ENCODE measurements around the gene SUMF2. TPM values are rescaled to one million over a fixed set of nuclear protein-coding genes. Genes with fewer than 3 reads are reported as not detected.
"Not testable (repeated sequence)": the region's sequence is repeated elsewhere in the genome, so short reads cannot be mapped to it uniquely, and the experiment has no call there.

SUMF2 gene
- total RNA-seq, 1 experiment from 2014 or later, result 173 TPM

GRCh38 chr7:56063500-56063881, 595 bp upstream of the SUMF2 start:
- ChIA-PET POLR2A (interaction anchor here (1.2 to 6.5 kb wide), 2 partner anchors 10 to 12 kb away, joined by 5 to 64 read pairs; partner anchors contain the start of genes CCT6A and PSPH), CTCF (interaction anchor here (0.8 kb wide), 1 partner anchor 422 kb away, joined by 3 read pairs; no protein-coding TSS in a partner anchor), RAD21 (ENCODE audit: low non-redundant PET in 1 of 2, low total read pairs in 2 of 2, uncharacterized antibody in 2 of 2, unreplicated experiment in 2 of 2) (no interaction called here)
- Histone ChIP-seq H3K9ac (ENCODE audit: low read length) (peak overlapping the region; percentile 95), H3K9me2 (ENCODE audit: insufficient read depth) (no peaks in the 10 kb centered on the region), H2AFZ (ENCODE audit: low read depth, low read length, poor library complexity, severe bottlenecking) (no peak overlapping the region), H3K9me3 (ENCODE audit: control insufficient read depth in 1 of 2, insufficient read depth in 1 of 2, low read depth in 1 of 2, low read length in 2 of 2) (no peaks in the 10 kb centered on the region), H3K27ac (ENCODE audit: low read depth, low read length) (peak overlapping the region; percentile 98), H4K20me1 (ENCODE audit: insufficient read depth) (peaks cover 15% of the 10 kb centered on the region), H3K4me1 (ENCODE audit: control insufficient read depth in 1 of 2, insufficient read depth in 2 of 2, low read length in 2 of 2) (peaks cover 32 to 61% of the 10 kb centered on the region in 2 experiments), H3K79me2 (ENCODE audit: insufficient read depth, low read length) (peaks cover 70% of the 10 kb centered on the region), H3K4me2 (ENCODE audit: low read length) (peak overlapping the region; percentile 85), H3K4me3 (replicated peaks in 1 of 2; ENCODE audit: low read depth in 1 of 2, low read length in 2 of 2) (peak overlapping the region in 1 of 2 experiments; percentile 88), H3K27me3 (ENCODE audit: insufficient read depth, low read length) (no peaks in the 10 kb centered on the region), H3K36me3 (ENCODE audit: control insufficient read depth in 1 of 2, insufficient read depth in 2 of 2, low read length in 2 of 2) (peaks cover 21 to 51% of the 10 kb centered on the region in 2 experiments)
- BruUV-seq (replicated peaks), result TSS peak; percentile 3
- intact Hi-C loops (cut with micrococcal nuclease), result no loop called here
- no peak for DNase-seq (ENCODE audit: low read depth, low spot score)
- peak; percentile 18 for ATAC-seq
- TF ChIP-seq YY1 (IDR thresholded peaks at IDR 0.05; ENCODE audit: extremely low read depth, insufficient replicate concordance, low read depth, low read length) (no peak), EZH2phosphoT487 (IDR thresholded peaks at IDR 0.05; ENCODE audit: borderline replicate concordance) (no peak), REST (IDR thresholded peaks at IDR 0.05; ENCODE audit: low read depth) (no peak), POLR2AphosphoS5 (IDR thresholded peaks at IDR 0.05; ENCODE audit: low read depth, low read length) (no peak), FOSL1 (IDR thresholded peaks at IDR 0.05; ENCODE audit: low read depth) (no peak), ELF1 (IDR thresholded peaks at IDR 0.05; ENCODE audit: borderline replicate concordance, low read depth) (no peak), EZH2 (IDR thresholded peaks at IDR 0.05) (no peak), EGR1 (IDR thresholded peaks at IDR 0.05; ENCODE audit: low read depth) (no peak), JUND (IDR thresholded peaks at IDR 0.05) (no peak), CBX3 (IDR thresholded peaks at IDR 0.05; ENCODE audit: low read depth) (no peak)

GRCh38 chr7:56066376-56066775, 2.3 kb downstream of the SUMF2 start:
- RAD21 ChIA-PET (ENCODE audit: low non-redundant PET in 1 of 2, low total read pairs in 2 of 2, uncharacterized antibody in 2 of 2, unreplicated experiment in 2 of 2); H3K4me2 ChIP-seq (ENCODE audit: low read length); H3K27me3 ChIP-seq (ENCODE audit: insufficient read depth, low read length); H3K9me3 ChIP-seq (ENCODE audit: control insufficient read depth in 1 of 2, insufficient read depth in 1 of 2, low read depth in 1 of 2, low read length in 2 of 2); BruUV-seq (replicated peaks); H2AFZ ChIP-seq (ENCODE audit: low read depth, low read length, poor library complexity, severe bottlenecking); H4K20me1 ChIP-seq (ENCODE audit: insufficient read depth); intact Hi-C loops (cut with micrococcal nuclease); DNase-seq (ENCODE audit: low read depth, low spot score); ATAC-seq; H3K4me3 ChIP-seq (replicated peaks in 1 of 2; ENCODE audit: low read depth in 1 of 2, low read length in 2 of 2); H3K27ac ChIP-seq (ENCODE audit: low read depth, low read length); H3K9ac ChIP-seq (ENCODE audit: low read length); H3K9me2 ChIP-seq (ENCODE audit: insufficient read depth): not testable (repeated sequence)
- peaks cover 41% of the 10 kb centered on the region for H3K79me2 ChIP-seq (ENCODE audit: insufficient read depth, low read length)
- POLR2A ChIA-PET, result interaction anchor here (6.5 kb wide), 1 partner anchor 15 kb away, joined by 64 read pairs; the partner anchor contains the start of genes CCT6A and PSPH
- peaks cover 22 to 33% of the 10 kb centered on the region in 2 experiments for H3K4me1 ChIP-seq (ENCODE audit: control insufficient read depth in 1 of 2, insufficient read depth in 2 of 2, low read length in 2 of 2)
- CTCF ChIA-PET, result interaction anchor here (1.3 kb wide), 1 partner anchor 425 kb away, joined by 5 read pairs; no protein-coding TSS in a partner anchor
- peaks cover 13 to 31% of the 10 kb centered on the region in 2 experiments for H3K36me3 ChIP-seq (ENCODE audit: control insufficient read depth in 1 of 2, insufficient read depth in 2 of 2, low read length in 2 of 2)
